HCT116 (cell line): ENCODE measurements around the gene EEA1. TPM values are rescaled to one million over a fixed set of nuclear protein-coding genes. Genes with fewer than 3 reads are reported as not detected.

ENCODE experiments used
- ATAC-seq: fragments of 200-7000 bp; cut with Tn5 transposase; 2 replicates; pipeline ENCODE4 v1.9.1; 2020; ENCODE audit warnings: mild to moderate bottlenecking, moderate library complexity
- BruUV-seq: library from RNA; stranded (reverse); fragments of 400-500 nt; replicated peaks from 2 replicates; lab custom pipeline; 2021; lab: Mats Ljungman, UMichigan
- CTCF ChIA-PET: fragments of 300-600 bp; sonication (Branson Sonifier 250); formaldehyde crosslinking; loops from one replicate; lab custom pipeline; 2021; ENCODE audit warnings: antibody characterized with exemption; lab: Charles Lee
- POLR2A ChIA-PET: fragments of 300-600, 350-600 bp; sonication (Branson Sonifier 250); formaldehyde crosslinking; loops from one replicate; lab custom pipeline; 2021; ENCODE audit warnings: antibody characterized with exemption; lab: Charles Lee
- RAD21 ChIA-PET, 2 experiments: fragments of 300-600 bp; sonication (Branson Sonifier 250); formaldehyde crosslinking; loops; one replicate each; lab custom pipeline; 2023; ENCODE audit warnings: low total read pairs in 2 of 2; ENCODE audit not compliant: uncharacterized antibody in 2 of 2, unreplicated experiment in 2 of 2, low non-redundant PET in 1 of 2; lab: Charles Lee
- DNase-seq: peaks from one replicate; pipeline ENCODE4 v3.0.0-alpha.2; 2010; ENCODE audit warnings: low read depth, low spot score
- H2AFZ ChIP-seq: fragments of 200-600 bp; shearing (Covaris generic), sonication (generic); 2 replicates; pipeline ENCODE4 v1.6.1; 2017; ENCODE audit warnings: low read depth, mixed run types, mixed read lengths, antibody characterized with exemption, low read length; ENCODE audit not compliant: poor library complexity, severe bottlenecking
- H3K27ac ChIP-seq: 2 replicates; pipeline ENCODE4 v1.5.1; 2012; ENCODE audit warnings: low read depth, low read length
- H3K27me3 ChIP-seq: fragments of 200-600 bp; sonication (generic); 2 replicates; pipeline ENCODE4 v1.6.1; 2016; ENCODE audit warnings: mixed run types, low read length, mixed read lengths; ENCODE audit not compliant: insufficient read depth
- H3K36me3 ChIP-seq, 2 experiments: fragments of 200-500 bp in 1 of 2; fragments of 200-600 bp in 1 of 2; sonication (Bioruptor generic) in 1 of 2; sonication (generic) in 1 of 2; 2 replicates each; pipeline versions ENCODE4 v1.5.1 to v1.6.1; 2014 to 2016; ENCODE audit warnings: low read length in 2 of 2, inconsistent platforms in 1 of 2, mixed read lengths in 1 of 2, mixed run types in 1 of 2; ENCODE audit not compliant: insufficient read depth in 2 of 2, control insufficient read depth in 1 of 2
- H3K4me1 ChIP-seq, 2 experiments: fragments of 200-600 bp in 1 of 2; sonication (generic) in 1 of 2; 2 replicates each; pipeline versions ENCODE4 v1.5.1 to v1.6.1; 2012 to 2017; ENCODE audit warnings: low read length in 2 of 2, inconsistent platforms in 1 of 2, mild to moderate bottlenecking in 1 of 2, mixed read lengths in 1 of 2, mixed run types in 1 of 2, moderate library complexity in 1 of 2; ENCODE audit not compliant: insufficient read depth in 2 of 2, control insufficient read depth in 1 of 2
- H3K4me2 ChIP-seq: fragments of 200-600 bp; sonication (generic); 2 replicates; pipeline ENCODE4 v1.6.1; 2017; ENCODE audit warnings: mixed run types, low read length, mixed read lengths
- H3K4me3 ChIP-seq, 2 experiments: fragments of 200-600 bp in 1 of 2; sonication (generic) in 1 of 2; replicated peaks in 1 of 2; 2 replicates each; pipeline ENCODE4 v1.5.1; 2011 to 2016; ENCODE audit warnings: low read length in 2 of 2, control low read depth in 1 of 2, low read depth in 1 of 2, mild to moderate bottlenecking in 1 of 2, mixed read lengths in 1 of 2, mixed run types in 1 of 2
- H3K79me2 ChIP-seq: fragments of 200-600 bp; sonication (generic); 2 replicates; pipeline ENCODE4 v1.6.1; 2017; ENCODE audit warnings: mild to moderate bottlenecking, mixed run types, low read length, moderate library complexity, mixed read lengths; ENCODE audit not compliant: insufficient read depth
- H3K9ac ChIP-seq: fragments of 200-600 bp; sonication (generic); 2 replicates; pipeline ENCODE4 v1.6.1; 2016; ENCODE audit warnings: low read length, mixed read lengths
- H3K9me2 ChIP-seq: fragments of 200-600 bp; sonication (generic), shearing (Covaris generic); 2 replicates; pipeline ENCODE4 v1.6.1; 2017; ENCODE audit warnings: mixed run types, mild to moderate bottlenecking, moderate library complexity; ENCODE audit not compliant: insufficient read depth
- H3K9me3 ChIP-seq, 2 experiments: fragments of 200-500 bp in 1 of 2; fragments of 200-600 bp in 1 of 2; sonication (Bioruptor generic) in 1 of 2; sonication (generic) in 1 of 2; 2 replicates each; pipeline ENCODE4 v1.6.1; 2014 to 2017; ENCODE audit warnings: low read length in 2 of 2, mixed read lengths in 2 of 2, inconsistent platforms in 1 of 2, low read depth in 1 of 2, mild to moderate bottlenecking in 1 of 2, mixed run types in 1 of 2, moderate library complexity in 1 of 2; ENCODE audit not compliant: control insufficient read depth in 1 of 2, insufficient read depth in 1 of 2
- H4K20me1 ChIP-seq: fragments of 200-600 bp; sonication (generic), shearing (Covaris generic); 2 replicates; pipeline ENCODE4 v1.6.1; 2017; ENCODE audit warnings: mixed run types, mild to moderate bottlenecking, moderate library complexity; ENCODE audit not compliant: insufficient read depth
- CEBPB ChIP-seq: IDR thresholded peaks from 2 replicates; pipeline ENCODE4 v1.6.1; 2012; ENCODE audit warnings: low read depth
- EGR1 ChIP-seq: IDR thresholded peaks from 2 replicates; pipeline ENCODE4 v1.6.1; 2012; ENCODE audit warnings: low read depth
- ELF1 ChIP-seq: IDR thresholded peaks from 2 replicates; pipeline ENCODE4 v1.6.1; 2012; ENCODE audit warnings: low read depth, borderline replicate concordance
- FOSL1 ChIP-seq: IDR thresholded peaks from 2 replicates; pipeline ENCODE4 v1.6.1; 2012; ENCODE audit warnings: low read depth
- JUND ChIP-seq: IDR thresholded peaks from 2 replicates; pipeline ENCODE4 v1.6.1; 2012
- POLR2AphosphoS5 ChIP-seq: IDR thresholded peaks from 2 replicates; pipeline ENCODE4 v1.6.1; 2011; ENCODE audit warnings: mild to moderate bottlenecking, low read depth, low read length, moderate library complexity
- RAD21 ChIP-seq: IDR thresholded peaks from 2 replicates; pipeline ENCODE4 v1.6.1; 2012; ENCODE audit warnings: low read depth, mild to moderate bottlenecking
- SIN3A ChIP-seq: IDR thresholded peaks from 2 replicates; pipeline ENCODE4 v1.6.1; 2012; ENCODE audit warnings: low read depth
- SP1 ChIP-seq: IDR thresholded peaks from 2 replicates; pipeline ENCODE4 v1.6.1; 2012; ENCODE audit warnings: low read depth
- YY1 ChIP-seq: IDR thresholded peaks from 2 replicates; pipeline ENCODE4 v1.6.1; 2011; ENCODE audit warnings: low read length, low read depth, moderate library complexity, mild to moderate bottlenecking; ENCODE audit not compliant: insufficient replicate concordance; ENCODE audit errors: extremely low read depth
- ZNF274 ChIP-seq: fragments of 200-500 bp; sonication (Bioruptor generic); IDR thresholded peaks from 2 replicates; pipeline ENCODE4 v1.6.1; 2014; ENCODE audit warnings: mild to moderate bottlenecking, low read depth, low read length, inconsistent platforms
- intact Hi-C: fragments of 100-400 bp; cut with micrococcal nuclease; formaldehyde crosslinking; loops from 2 replicates; pipeline ENCODE4 v1.10.0; 2022
- total RNA-seq: library from RNA; stranded (reverse); gene quantifications from one replicate; pipeline ENCODE4 v1.2.1, GENCODE V29; 2021; ENCODE audit not compliant: unreplicated experiment
- TF ChIP-seq, protein P1 (sequence below), 3 experiments: fragments of 200-600 bp in 1 of 3; sonication (generic) in 1 of 3; IDR thresholded peaks in 2 of 3; conservative IDR thresholded peaks in 1 of 3; 2 replicates each; pipeline ENCODE4 v1.5.1; 2012 to 2017; ENCODE audit warnings: low read depth in 2 of 3, low read length in 2 of 3, antibody characterized with exemption in 1 of 3, borderline replicate concordance in 1 of 3, control low read depth in 1 of 3, mild to moderate bottlenecking in 1 of 3, mixed read lengths in 1 of 3, mixed run types in 1 of 3, moderate library complexity in 1 of 3; ENCODE audit not compliant: insufficient read depth in 1 of 3
- TF ChIP-seq, protein P2 (sequence below): IDR thresholded peaks from 2 replicates; pipeline ENCODE4 v1.6.1; 2011; ENCODE audit warnings: mild to moderate bottlenecking, low read length, moderate library complexity; ENCODE audit not compliant: insufficient replicate concordance; ENCODE audit errors: extremely low read depth

EEA1 gene
- total RNA-seq, 1 experiment from 2014 or later: 13.8 TPM

DNA sequence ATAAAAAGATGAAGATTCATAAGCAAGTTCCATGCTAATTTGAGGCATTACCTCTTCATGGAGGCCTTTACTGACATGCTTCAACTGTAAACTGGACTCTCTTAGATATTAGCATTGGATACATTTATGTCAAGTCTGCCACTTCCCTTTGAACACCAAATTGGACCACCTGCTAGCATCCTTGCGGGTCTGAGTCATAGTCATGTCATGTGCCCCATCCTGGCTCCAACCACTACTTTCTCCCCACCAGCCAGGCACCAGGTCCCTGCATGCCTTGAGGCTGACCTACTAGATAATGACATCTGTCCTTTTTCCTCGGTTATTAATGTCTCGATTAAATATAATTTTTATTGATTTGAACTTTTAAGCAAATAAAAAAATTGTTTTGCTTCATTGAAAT, 32.9 kb upstream of the EEA1 start:
- Histone ChIP-seq H3K9ac (no peak overlapping the region), H3K27me3 (no peaks in the 10 kb centered on the region), H4K20me1 (no peaks in the 10 kb centered on the region), H3K4me2 (no peak overlapping the region), H3K4me1 (no peaks in the 10 kb centered on the region), H3K9me2 (no peaks in the 10 kb centered on the region), H3K9me3 (no peaks in the 10 kb centered on the region)
- DNase-seq: no peak
- CTCF ChIA-PET: no interaction called here
- TF ChIP-seq, protein P1, sequence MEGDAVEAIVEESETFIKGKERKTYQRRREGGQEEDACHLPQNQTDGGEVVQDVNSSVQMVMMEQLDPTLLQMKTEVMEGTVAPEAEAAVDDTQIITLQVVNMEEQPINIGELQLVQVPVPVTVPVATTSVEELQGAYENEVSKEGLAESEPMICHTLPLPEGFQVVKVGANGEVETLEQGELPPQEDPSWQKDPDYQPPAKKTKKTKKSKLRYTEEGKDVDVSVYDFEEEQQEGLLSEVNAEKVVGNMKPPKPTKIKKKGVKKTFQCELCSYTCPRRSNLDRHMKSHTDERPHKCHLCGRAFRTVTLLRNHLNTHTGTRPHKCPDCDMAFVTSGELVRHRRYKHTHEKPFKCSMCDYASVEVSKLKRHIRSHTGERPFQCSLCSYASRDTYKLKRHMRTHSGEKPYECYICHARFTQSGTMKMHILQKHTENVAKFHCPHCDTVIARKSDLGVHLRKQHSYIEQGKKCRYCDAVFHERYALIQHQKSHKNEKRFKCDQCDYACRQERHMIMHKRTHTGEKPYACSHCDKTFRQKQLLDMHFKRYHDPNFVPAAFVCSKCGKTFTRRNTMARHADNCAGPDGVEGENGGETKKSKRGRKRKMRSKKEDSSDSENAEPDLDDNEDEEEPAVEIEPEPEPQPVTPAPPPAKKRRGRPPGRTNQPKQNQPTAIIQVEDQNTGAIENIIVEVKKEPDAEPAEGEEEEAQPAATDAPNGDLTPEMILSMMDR (IDR thresholded peaks at IDR 0.05 in 2 of 3, conservative IDR thresholded peaks at IDR 0.05 in 1 of 3; ENCODE audit: borderline replicate concordance in 1 of 3, insufficient read depth in 1 of 3, low read depth in 2 of 3, low read length in 2 of 3): no peak
- TF ChIP-seq FOSL1: 0 out of 2 replicates have a peak, but pooled peaks have one; percentile 12
- TF ChIP-seq, all 23 proteins: peak for 1
- H2AFZ ChIP-seq: no peak overlapping the region
- no peaks in the 10 kb centered on the region for H3K36me3 ChIP-seq
- RAD21 ChIA-PET: no interaction called here
- no TSS peak for BruUV-seq
- POLR2A ChIA-PET: no interaction called here
- no peaks in the 10 kb centered on the region for H3K79me2 ChIP-seq
- H3K4me3 ChIP-seq: no peak overlapping the region
- intact Hi-C loops: no loop called here
- peak; percentile 36; the same call in 1 of the 2 replicates for ATAC-seq
- H3K27ac ChIP-seq: no peak overlapping the region

DNA sequence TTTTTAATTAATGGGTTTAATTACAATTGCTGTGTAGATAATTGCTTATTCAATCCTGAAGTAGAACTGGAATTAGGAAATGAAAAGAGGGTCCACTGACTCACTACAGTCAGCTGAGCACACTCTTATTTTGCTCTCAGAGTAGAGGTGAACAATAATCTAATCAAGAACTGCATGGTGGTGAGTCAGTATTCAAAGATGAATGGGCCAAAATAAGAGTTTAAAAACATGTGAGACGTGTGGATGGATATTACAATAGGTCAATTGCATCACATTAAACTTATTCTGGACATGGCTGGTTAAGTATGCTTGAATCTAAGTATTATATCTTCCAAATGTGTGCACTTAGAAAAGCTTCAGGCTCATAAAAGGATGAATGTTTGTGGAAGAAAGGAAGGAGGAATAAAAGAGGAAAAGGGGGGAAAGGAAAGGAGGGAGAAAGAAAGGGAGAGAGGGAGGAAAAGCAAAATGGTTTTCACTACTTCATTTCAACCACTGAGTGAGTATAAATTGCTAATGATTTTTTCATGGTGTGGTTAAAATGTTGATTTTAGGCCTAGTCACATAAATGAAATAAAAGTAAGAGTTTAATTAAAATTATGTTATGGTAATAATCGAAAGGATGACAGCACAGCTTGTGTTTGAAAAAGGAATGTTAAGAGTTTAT, 27.0 kb upstream of the EEA1 start:
- Histone ChIP-seq H2AFZ (no peak overlapping the region), H3K4me1 (no peaks in the 10 kb centered on the region), H3K4me3 (no peak overlapping the region), H3K4me2 (no peak overlapping the region), H3K79me2 (no peaks in the 10 kb centered on the region), H3K36me3 (no peaks in the 10 kb centered on the region), H3K27me3 (no peaks in the 10 kb centered on the region), H3K9me3 (peaks cover 0 to 8% of the 10 kb centered on the region in 2 experiments; a peak in 1 of 4 replicates), H3K9ac (no peak overlapping the region), H3K9me2 (no peaks in the 10 kb centered on the region), H4K20me1 (no peaks in the 10 kb centered on the region), H3K27ac (no peak overlapping the region)
- no TSS peak for BruUV-seq
- intact Hi-C loops: no loop called here
- ChIA-PET POLR2A (no interaction called here), CTCF (no interaction called here), RAD21 (no interaction called here)
- ATAC-seq (no peak), DNase-seq (no peak)
- TF ChIP-seq, protein P2, sequence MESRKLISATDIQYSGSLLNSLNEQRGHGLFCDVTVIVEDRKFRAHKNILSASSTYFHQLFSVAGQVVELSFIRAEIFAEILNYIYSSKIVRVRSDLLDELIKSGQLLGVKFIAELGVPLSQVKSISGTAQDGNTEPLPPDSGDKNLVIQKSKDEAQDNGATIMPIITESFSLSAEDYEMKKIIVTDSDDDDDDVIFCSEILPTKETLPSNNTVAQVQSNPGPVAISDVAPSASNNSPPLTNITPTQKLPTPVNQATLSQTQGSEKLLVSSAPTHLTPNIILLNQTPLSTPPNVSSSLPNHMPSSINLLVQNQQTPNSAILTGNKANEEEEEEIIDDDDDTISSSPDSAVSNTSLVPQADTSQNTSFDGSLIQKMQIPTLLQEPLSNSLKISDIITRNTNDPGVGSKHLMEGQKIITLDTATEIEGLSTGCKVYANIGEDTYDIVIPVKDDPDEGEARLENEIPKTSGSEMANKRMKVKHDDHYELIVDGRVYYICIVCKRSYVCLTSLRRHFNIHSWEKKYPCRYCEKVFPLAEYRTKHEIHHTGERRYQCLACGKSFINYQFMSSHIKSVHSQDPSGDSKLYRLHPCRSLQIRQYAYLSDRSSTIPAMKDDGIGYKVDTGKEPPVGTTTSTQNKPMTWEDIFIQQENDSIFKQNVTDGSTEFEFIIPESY: no peak
- no peak for TF ChIP-seq SIN3A
- TF ChIP-seq ZNF274: no peak
- no peak for TF ChIP-seq FOSL1
- TF ChIP-seq, protein P1 (IDR thresholded peaks at IDR 0.05 in 2 of 3, conservative IDR thresholded peaks at IDR 0.05 in 1 of 3; ENCODE audit: borderline replicate concordance in 1 of 3, insufficient read depth in 1 of 3, low read depth in 2 of 3, low read length in 2 of 3): no peak
- TF ChIP-seq ELF1: no peak
- TF ChIP-seq EGR1: no peak
- TF ChIP-seq RAD21: no peak
- no peak for TF ChIP-seq POLR2AphosphoS5
- no peak for TF ChIP-seq SP1
- TF ChIP-seq YY1: no peak
- TF ChIP-seq JUND: no peak
- TF ChIP-seq CEBPB: no peak
